Activated CD4-positive, alpha-beta T cell treated with anti-CD3 and anti-CD28 coated beads for 48 hours (primary cell): ENCODE measurements around the gene PRDX5.

Experiments used
- DNase-seq: peaks from one replicate; pipeline ENCODE4 v3.0.0-alpha.2; 2020

Gene PRDX5

DNA sequence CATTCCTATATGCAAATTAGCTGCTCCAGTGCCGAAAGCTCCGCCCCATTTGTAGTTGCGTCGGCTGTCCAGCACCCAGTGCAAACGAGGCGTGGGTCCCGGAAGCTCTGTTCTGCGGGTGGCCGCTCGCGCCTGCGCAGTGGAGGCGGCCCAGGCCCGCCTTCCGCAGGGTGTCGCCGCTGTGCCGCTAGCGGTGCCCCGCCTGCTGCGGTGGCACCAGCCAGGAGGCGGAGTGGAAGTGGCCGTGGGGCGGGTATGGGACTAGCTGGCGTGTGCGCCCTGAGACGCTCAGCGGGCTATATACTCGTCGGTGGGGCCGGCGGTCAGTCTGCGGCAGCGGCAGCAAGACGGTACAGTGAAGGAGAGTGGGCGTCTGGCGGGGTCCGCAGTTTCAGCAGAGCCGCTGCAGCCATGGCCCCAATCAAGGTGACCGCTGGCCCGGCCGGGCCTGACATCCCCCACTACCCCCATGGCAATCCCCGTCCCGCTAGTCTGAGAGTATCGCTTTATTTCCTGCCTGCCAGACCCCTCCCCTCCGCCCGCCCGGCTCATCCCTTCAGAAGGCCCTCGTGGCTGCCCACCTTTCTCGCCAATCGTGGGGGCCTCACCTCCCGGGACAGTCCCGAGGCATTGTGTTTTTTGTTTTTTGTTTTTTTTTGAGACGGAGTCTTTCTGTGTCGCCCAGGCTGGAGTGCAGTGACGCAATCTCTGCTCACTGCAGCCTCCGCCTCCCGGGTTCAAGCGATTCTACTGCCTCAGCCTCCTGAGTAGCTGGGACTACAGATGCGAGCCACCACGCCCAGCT, at the start of gene PRDX5:
PRDX5 (plus strand) TSS at position 161 of the 805 bp plus-strand sequence; CDS start at position 256, 95 bp downstream.
- peak; percentile 96 for DNase-seq

DNA sequence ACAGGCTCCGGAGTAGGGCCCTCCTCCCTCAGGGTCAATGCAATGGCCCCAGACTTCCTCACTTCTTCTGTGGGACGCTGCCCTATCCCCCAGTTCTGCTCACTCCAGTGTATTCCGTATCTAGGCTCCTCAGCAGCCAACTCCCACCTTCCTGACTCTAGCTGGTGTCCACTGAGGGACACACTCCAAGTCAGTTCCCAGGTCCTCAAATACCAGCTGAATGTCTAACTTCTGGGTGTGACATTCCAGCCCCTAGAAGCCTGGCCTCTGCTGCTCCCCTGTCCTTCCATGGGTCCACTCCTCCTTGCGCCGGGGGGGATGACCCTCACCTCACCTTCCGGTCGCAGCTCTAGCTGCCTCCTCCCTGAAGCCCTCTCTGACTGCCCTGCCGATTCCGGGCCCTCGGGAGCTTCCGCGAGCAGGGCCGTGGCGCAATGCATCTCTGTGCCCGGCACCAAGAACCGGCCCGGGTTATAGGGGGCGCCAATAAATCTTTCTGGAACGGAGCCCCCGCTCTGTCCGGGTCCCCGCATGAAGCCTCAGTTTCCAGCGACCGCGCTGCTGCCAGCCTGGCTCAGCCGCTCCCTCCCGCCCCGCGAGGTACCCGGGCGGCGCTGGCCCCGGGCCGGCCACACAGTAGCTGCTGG, 48.9 kb upstream of the PRDX5 start:
- DNase-seq, result peak; percentile 74

DNA sequence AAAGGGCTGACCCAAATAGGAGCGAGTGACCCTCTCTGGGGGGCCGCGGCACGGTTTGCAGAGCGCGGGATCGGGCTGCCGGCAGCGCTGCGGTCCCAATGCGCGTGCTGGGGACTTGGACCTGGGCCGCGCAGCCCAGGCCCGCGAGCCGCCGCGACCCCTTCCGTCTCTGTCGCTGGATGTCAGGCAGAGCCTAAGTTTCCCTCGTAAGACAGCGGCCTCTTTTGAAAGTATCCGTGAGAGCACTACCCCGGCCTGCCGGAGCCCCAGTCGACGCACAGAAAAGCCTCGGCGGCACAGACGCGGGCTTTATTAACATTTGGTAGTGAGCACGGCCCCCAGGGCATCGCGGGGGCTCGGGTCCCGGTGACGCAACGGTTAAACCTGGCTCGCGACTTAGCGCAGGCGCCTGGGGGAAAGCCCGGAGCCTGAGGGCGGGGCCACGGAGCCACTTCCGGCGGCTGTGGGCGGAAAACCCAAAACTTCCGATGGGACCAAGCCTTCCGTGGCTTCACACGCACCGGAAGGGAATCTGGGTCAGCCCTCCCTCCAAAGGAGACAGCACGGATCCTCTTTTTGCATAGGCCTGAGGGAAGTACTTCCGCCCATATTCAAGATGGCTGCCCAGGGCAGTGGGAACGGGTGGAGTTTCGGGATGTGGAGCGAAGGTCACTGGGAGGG, 48.2 kb upstream of the PRDX5 start:
- peak; percentile 99 for DNase-seq

DNA sequence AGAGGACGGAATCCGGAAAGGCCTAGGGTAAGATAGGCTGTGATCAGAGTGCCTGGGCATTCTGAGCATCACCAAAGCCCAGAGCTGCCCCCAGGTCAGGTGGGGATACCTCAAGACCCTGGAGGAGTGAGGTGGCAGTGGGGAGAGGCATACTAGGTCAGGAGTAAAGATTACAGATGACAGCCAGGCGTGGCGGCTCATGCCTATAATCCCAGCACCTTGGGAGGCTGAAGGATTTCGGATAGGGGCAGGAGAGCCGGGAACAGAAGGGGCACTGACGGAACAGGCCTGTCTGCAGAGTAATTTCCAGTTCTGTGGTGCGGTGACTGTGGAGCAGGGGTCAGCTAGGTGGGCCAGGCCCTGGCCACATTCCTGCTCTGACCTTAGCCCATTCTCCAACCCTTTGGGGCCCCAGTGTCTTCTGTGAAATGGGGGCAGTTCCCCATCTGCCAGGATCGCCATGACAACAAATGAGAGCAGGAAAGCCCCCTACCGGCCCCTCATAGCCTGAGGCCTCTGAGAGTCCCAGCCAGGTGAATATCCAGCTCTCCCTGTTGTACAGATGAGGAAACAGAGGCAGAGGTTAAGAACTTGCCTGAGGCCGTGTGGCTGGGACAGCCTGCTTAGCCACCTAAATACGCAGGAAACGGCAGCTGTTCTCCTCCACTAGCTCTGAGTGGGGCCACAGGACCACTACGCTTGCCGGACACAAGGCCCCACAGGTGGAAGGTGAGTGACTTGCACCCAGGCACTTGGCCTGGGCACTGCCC, 42.7 kb upstream of the PRDX5 start:
- DNase-seq, result no peak

DNA sequence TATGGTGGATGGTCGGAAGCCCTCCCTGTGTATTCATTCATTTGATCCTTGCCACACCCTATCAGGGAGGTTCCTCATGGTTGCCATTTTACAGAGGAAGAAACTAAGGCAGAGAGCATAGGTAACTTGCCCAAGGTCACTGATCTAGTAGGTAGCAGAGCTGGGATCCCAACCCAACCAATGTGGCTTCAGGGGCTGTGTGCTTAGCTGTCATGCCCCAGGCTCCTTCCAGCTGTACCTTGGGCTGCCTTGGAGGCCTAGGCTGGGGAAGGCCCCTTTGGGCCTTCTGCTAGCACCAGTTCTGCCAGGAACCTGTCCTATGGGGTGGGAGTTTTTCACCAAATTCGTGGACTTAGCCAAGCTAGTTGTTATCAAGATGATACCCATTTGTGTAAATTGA, 42.1 kb upstream of the PRDX5 start:
- no peak for DNase-seq

DNA sequence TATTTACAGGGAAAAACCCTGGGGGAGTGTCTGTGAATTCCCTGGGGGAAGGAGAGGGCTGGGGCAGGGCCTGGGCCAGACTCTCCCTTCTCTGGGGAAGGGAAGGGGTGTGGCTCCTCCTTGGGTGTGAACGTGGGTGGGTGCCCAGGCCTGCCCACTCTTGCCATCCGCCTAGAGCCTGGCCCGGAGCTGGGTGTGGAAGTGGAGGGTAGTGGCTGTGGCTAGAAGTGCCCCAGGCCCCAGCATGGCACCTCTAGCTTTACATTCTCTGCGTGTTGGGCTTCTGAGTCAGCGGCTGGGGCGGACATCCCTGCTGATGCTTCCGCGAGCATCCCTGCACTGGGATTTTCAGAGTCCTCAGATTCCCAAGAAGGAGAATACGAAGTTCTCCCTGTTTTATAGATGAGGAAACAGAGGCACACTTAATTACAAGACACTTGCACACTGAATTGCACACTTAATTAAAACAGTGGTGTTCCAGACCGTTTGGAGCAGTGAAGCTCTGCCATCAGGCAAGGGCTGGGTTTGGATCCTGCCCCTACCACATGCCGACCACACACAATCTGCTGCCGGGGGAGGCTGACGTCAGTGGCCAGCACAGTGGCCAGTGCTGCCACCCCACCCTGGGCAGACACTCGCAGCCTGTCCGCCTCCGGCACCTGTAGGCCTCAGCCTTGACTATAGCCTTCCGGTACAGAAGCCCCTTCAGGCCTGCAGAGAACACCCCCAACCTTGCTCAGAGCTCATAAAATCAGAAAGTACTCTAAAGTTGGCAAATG, 41.1 kb upstream of the PRDX5 start:
- no peak for DNase-seq

DNA sequence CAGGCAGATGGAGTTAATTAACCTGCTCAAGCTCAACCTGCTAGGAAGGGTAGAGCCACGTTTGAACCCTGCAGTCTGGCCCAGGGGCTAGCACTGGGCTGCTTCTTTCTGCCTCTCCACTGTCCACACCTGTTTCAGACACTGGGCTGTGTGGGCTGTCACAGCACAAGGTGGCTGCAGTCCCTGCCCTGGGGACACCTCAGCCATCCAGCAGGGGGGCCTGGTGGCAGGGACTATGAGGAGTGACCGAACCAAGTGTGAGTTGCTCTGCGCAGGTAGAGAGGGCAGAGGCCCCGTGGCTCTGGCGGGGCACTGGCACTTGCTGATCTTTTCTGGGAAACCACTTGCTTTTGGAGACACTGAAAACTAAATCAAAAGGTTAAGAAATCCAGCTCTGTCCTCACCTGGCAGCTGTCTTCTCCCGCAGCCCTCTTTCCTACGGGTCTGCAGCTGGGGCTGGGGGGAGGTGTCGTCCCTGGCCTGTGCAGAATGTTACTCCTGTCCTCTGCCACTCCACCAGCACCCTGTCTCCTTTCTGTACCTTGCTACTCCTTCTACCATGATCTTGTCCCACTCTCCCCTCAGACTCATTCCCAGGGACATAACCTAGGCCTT, 39.2 kb upstream of the PRDX5 start:
- DNase-seq, result no peak

DNA sequence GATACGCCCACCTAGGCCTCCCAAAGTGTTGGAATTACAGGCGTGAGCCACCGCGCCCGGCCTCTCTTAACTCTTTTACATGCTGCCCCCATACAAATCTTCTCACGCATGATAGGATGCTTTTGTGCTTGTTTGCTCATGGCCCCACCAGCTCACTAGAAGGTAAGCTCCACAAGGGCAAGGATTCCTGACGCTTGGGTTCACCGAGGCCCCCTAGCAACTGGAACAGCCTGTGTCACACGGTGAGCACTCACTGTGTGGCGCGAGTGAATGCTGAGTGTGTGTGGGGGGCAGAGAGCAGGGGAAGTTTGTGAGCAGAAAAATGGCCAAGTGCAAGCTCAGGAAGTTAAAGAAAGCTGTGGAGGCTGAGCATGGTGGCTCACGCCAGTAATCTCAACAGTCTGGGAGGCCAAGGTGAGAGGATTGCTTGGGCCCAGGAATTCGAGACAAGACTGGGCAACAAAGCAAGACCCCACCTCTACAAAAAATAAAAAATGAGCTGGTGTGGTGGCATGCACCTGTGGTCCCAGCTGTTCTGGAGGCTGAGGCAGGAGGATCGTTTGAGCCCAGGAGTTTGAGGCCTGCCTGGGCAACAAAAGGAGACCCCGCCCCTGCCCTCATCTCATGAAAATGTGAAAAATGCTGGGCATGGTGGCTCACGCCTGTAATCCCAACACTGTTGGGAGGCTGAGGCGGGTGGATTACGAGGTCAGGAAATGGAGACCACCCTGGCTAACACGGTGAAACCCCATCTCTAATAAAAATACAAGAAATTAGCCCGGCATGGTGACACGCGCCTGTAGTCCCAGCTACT, 35.8 kb upstream of the PRDX5 start:
- DNase-seq, result no peak

DNA sequence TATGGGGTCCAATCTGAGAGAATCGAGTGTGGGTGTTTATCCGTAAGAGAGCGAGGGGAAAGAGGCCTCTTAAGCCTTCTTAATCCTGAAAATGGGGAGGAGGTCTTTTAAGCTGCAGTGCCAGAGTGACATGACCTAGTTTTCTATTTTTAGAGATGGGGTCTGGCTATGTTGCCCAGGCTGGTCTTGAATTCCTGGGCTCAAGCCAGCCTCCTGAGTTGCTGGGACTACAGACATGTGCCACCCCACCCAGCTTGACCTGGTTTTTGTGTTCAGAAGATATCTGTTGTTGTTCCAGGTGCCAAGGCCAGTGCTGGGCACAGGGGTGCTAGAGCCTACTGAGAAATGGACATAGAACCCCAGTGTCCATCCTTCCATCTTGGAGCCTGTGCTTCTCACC, 34.8 kb upstream of the PRDX5 start:
- DNase-seq, result no peak

DNA sequence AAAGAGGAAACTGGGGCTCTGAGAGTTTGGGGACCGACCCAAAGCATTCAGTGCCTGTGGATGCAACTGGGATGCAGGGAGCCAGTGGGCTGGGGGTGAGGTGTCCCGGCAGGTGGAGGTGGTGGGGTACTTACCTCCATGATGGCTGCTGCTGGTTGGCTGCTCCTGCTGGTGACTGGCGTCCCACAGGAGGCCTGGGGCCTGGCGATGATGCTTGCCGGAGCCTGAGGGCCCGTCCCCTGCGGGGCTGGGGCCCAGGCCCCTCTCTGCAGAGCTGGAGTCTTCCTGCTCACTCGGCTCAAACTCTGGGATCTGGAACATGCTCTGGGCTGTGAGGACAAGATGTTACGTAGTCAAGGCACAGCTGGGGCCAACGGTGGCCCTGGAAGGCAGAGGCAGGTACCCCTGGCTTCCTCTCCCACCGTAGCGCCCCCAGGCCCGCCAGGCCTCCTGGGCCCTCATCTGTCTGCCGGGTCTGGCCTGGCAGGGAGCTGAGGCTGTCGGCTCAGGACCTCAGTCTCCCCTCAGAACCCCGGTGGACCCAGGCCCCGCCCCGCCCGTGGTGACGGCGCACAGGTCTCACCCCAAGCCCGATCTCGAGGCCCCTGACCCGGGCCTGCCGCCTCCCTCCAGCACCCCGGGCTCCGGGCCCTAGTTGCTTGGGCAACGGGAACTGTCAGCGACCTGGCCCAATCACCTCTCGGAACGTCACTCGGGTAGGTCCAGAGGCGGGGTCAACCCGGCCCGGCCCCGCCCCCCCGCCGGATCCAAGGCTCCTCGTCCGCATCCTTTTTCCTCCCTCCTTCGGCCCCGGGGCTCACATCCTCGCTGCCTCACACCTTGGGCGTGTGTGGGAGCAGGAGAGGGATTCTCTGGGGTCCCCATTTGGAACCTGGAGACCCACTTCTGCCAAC, 33.6 kb upstream of the PRDX5 start, which contains the start of gene BAD:
BAD (minus strand) TSS at position 618 of the 914 bp plus-strand sequence; CDS start at position 321, 297 bp downstream.
- DNase-seq, result peak; percentile 95

DNA sequence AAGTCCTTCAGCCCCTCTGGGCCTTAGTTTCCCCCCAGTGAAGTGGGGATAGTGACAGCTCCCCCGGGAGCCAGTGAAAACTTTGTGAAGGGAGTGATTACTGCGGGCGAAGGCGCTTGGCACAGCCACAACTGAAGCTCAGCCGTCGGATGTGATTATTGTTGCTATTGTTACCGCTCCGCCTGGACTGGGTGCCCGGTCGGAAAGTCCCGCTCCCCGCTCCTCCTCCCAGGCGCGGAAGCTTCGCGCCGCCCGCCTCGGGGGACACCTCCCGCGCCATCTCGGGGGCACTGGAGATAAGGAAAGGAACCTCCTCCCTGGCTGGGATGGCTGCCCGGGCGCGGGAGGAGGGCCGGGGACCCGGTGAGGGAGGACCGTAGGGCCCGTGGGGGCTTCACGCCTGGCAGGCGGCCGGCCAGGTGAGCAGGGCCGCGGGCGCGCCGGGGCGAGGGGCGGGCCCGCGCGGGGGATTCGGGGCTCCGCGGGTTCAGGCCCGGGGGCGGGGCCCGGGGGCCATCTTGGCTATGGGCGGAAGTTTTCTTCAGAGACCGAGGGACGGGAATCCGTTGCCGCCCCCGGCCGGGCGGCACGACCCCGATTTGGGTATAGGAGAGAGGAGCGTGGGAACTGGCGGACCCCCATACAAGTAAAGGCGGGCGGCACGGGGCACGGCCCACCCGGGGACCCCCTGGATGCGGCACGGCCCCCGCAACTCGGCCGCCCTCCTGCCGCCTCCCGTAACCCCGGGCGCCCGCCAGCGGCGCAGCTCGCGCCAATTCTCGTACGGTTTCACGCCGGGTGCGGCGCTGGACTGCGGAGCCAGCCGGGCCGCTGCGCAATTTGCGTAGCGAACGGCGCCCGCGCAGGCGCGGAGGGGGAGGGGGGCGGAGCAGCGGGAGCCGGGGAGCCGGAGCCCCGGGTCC, 32.7 kb upstream of the PRDX5 start, which contains the start of gene GPR137:
GPR137 (plus strand) TSS at position 887 of the 923 bp plus-strand sequence. CDS start 677 bp downstream, outside the sequence.
- peak; percentile 92 for DNase-seq

DNA sequence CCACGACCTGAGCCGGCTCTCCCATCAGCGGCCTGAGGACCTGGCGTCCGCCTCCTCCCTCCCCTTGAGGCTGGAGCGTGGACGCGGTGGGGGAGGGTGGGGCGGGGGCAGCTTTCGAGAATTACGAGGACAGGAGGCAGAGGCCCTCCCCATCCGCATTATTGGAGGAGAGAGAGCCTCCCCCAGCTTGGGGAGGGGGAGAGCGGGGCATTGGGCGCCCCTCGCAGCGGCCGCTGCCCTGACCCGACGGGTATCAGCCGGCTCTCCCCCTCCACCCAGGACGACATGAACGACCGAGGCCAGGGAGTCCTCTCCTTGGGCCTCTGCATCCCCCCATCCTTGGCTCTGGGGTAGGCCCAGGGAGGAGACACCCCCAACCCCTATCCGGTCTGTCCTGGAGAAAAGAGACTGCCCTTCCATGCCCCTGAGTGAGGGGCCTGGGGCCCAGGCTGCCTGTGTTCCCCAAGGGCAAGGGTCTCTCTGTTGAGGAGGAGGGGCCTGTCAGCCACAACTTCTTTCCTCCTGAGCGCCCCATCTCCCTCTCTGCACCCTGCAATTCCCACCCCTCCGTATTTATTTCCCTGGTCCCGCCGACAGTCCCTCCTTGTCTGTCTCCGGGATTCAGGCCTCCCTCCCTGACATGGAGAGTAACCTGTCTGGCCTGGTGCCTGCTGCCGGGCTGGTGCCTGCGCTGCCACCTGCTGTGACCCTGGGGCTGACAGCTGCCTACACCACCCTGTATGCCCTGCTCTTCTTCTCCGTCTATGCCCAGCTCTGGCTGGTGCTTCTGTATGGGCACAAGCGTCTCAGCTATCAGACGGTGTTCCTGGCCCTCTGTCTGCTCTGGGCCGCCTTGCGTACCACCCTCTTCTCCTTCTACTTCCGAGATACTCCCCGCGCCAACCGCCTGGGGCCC, 31.8 kb upstream of the PRDX5 start:
- peak; percentile 47 for DNase-seq

DNA sequence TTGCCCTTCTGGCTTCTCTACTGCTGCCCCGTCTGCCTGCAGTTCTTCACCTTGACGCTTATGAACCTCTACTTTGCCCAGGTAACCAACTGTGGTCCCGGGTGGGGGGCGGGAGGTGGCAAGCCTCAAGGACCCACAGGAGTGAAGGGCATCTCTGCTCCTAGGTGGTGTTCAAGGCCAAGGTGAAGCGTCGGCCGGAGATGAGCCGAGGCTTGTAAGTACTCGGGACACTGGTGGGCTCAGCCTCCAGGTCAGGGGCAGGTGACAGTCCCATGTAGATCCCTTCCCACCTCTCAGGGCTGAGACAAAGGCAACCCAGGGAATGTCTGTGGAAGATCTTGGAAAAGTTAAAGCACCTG, 31.1 kb upstream of the PRDX5 start:
- no peak for DNase-seq

DNA sequence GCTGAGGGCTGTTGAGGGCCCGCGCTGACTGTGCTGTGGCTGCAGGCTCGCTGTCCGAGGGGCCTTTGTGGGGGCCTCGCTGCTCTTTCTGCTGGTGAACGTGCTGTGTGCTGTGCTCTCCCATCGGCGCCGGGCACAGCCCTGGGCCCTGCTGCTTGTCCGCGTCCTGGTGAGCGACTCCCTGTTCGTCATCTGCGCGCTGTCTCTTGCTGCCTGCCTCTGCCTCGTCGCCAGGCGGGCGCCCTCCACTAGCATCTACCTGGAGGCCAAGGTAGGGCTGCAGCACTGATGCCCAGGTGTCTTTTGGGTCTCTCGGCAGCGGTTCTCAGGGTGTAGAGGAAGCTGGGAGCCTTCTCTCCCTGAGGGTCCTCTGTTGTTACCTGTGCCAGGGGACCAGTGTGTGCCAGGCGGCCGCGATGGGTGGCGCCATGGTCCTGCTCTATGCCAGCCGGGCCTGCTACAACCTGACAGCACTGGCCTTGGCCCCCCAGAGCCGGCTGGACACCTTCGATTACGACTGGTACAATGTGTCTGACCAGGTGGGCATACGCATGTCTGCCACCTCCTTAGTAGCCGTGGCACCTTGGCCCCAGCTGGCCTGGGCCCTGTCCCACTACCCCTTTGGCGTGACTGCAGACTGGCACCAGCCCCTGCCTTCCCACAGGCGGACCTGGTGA, 30.1 kb upstream of the PRDX5 start:
- no peak for DNase-seq

DNA sequence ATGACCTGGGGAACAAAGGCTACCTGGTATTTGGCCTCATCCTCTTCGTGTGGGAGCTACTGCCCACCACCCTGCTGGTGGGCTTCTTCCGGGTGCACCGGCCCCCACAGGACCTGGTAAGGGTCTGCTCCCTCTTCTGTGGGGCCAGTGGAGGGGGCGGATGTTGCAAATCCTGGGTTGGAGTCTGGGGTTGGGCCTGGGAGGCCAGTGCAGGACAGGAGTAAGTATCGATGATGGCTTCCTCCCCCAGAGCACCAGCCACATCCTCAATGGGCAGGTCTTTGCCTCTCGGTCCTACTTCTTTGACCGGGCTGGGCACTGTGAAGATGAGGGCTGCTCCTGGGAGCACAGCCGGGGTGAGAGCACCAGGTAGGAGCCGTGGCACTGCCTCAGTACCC, 29.6 kb upstream of the PRDX5 start:
- DNase-seq, result no peak

DNA sequence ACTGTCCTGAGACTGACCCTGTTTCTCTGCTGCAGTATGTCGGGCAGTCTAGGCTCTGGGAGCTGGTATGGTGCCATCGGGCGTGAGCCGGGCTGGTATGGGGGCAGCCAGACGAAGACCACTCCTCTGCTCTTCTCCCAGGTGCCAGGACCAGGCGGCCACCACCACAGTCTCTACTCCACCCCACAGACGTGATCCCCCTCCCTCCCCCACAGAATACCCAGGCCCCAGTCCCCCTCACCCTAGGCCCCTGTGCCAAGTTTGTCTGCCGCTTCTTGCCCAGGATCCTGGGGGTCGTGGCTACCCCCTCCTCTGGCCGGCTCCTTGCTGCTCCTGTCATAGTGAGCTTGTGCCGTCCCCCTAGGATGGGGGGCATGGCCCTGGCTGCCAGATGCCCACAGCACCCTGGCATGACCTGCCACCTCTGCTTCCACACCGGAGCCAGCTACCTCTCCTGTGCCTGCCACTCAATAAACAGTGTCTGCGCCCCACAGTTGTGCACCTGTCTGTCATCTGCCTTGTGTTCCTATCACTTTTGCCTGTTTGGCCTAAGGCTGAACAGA, 28.8 kb upstream of the PRDX5 start:
- no peak for DNase-seq
